GM12801 (cell line): Measurements from ENCODE around the gene DHRS3.

Source experiments
- CTCF ChIP-seq: IDR thresholded peaks from one replicate; pipeline ENCODE4 v1.5.1; 2011; ENCODE audit warnings: control low read depth; ENCODE audit not compliant: insufficient read length; ENCODE audit errors: extremely low read depth

Gene DHRS3

GRCh38 chr1:12519693-12520364 is 98.2 kb downstream of the DHRS3 start:
- TF ChIP-seq CTCF = no peak

GRCh38 chr1:12518931-12519692 is 98.9 kb downstream of the DHRS3 start:
- TF ChIP-seq CTCF = no peak
